ENCODE data around the gene EPB41L4A. TPM values are rescaled to one million over a fixed set of nuclear protein-coding genes. Genes with fewer than 3 reads are reported as not detected.

EPB41L4A gene
- 1.1 to 1.5 TPM (median 1.3 TPM) in 5 replicates for total RNA-seq (2022; extraction: Qiagen RNA extraction; ENCODE audit: low read depth)

GRCh38 chr5:112419164-112419985, at the start of gene EPB41L4A:
TSS of gene EPB41L4A (minus strand) at chr5:112419277. CDS start at chr5:112419039, 238 bp downstream.

